GM12874 (cell line): ENCODE data around the gene GGT6.

Experiments
- TF ChIP-seq, protein P1 (sequence below): IDR thresholded peaks from 2 replicates; pipeline ENCODE4 v1.5.1; 2011; ENCODE audit warnings: low read depth, mild to moderate bottlenecking, control low read depth, low read length, moderate library complexity; ENCODE audit not compliant: insufficient read depth

Gene GGT6

DNA sequence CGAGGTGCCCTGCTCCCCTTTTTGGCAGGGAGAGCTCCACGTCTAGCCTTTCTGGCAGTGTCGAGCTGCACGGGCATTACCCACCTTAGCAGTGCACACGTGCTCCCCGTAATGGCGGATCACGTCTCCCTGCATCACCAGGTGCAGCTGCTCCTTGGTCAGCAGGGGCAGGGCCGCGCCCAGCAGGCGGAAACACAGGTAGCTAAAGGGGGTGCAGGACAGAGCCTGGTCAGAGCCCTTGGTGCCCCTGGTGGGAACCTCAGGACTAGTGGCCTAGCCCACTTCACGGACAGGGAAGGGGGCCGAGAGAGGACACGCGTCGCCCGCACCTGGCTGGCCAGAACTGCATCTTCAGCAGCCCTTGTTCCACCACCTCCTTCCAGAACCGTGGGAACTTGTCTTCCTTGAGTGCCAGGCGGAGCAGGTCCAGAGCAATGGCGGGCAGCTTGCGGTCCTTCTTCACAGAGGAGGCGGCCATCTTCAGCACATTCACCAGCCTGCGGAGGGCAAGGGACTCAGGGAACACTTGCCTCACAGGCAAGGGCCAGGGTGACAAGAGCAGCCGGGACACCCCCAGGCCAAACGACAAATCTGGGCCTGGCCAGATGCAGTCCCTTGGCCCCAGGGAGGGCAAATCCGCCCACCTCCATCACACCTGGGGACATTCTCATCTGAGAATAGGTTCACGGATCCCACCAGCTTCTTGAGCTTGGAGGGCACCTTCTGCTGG is 8.4 kb downstream of the GGT6 start:
- TF ChIP-seq, protein P1, sequence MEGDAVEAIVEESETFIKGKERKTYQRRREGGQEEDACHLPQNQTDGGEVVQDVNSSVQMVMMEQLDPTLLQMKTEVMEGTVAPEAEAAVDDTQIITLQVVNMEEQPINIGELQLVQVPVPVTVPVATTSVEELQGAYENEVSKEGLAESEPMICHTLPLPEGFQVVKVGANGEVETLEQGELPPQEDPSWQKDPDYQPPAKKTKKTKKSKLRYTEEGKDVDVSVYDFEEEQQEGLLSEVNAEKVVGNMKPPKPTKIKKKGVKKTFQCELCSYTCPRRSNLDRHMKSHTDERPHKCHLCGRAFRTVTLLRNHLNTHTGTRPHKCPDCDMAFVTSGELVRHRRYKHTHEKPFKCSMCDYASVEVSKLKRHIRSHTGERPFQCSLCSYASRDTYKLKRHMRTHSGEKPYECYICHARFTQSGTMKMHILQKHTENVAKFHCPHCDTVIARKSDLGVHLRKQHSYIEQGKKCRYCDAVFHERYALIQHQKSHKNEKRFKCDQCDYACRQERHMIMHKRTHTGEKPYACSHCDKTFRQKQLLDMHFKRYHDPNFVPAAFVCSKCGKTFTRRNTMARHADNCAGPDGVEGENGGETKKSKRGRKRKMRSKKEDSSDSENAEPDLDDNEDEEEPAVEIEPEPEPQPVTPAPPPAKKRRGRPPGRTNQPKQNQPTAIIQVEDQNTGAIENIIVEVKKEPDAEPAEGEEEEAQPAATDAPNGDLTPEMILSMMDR: no peak

DNA sequence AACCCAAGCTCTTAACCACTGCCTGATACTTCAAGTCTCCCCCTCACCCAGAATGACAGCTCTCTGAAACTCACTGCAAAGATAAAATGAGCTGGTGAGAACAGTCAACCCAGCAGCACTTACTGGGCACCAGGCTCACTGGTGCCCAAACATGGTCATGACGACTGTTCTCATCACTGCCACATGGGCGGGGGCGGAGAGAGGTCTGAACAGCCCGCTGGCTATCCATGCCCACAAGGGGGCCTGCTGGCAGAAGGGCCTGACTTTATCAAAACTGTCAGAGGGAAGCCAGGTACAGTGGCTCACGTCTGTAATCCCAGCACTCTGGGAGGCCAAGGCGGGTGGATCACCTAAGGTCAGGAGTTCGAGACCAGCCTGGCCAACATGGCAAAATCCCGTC is 9.2 kb downstream of the GGT6 start:
- TF ChIP-seq, protein P1: no peak

DNA sequence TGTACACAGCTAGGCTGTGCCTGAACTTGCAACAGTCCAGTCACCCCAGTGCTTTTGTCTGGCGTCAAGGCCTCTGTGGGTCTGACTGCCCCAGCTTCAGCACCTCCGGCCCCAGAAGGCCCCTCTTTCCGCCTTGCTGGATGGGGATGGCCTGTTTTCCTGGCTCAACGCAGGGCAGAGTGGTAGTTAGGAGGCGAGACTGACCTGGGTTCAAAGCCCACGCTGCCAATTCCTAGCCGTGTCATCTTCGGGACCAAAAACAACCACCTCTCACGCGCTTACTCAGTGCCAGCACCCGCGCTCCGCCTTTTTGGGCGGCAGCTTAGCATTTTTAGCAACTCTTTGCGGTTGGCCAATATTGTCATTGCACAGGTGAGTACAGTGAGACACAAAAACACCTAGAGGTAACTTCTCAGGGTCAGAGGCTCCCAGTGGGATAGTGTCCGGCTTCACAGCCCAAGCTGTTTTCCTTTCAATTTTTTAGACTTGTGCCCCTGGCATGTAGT is 9.8 kb downstream of the GGT6 start:
- TF ChIP-seq, protein P1: no peak

DNA sequence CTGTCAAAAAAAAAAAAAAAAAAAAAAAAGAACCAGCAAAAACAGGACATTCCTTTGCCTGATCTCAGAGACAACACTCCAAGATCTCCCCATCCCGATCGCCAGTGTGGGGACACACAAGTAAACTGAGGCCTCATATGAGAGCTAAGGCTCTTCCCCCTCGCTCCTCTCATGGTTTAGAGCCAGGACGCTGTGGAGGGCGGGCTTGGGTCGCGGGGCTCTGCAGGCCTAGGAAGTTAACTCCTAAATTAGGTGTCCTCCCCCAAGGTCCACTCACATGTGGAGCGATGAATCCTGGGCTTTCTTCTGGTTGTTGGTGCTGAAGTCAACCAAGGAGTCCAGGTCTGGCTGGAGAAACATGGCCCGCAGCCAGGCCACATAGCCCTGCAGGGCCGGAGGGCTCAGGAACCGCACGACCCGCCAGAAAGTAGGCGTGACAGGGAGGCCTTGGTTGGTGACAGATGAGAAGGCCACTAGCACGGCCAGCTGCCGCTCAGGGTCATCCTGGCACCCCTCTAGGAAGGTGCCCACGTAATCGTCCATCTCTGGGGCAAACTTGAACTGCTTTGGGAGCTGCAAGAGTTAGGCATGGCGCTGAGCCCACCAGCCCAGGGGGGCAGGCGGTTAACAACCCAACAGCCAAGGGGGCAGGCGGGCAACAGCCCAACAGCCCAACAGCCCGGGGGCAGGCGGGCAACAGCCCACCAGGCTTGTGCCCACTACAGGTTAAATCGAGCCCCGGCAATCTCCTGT is 10.4 kb downstream of the GGT6 start:
- TF ChIP-seq, protein P1: no peak

DNA sequence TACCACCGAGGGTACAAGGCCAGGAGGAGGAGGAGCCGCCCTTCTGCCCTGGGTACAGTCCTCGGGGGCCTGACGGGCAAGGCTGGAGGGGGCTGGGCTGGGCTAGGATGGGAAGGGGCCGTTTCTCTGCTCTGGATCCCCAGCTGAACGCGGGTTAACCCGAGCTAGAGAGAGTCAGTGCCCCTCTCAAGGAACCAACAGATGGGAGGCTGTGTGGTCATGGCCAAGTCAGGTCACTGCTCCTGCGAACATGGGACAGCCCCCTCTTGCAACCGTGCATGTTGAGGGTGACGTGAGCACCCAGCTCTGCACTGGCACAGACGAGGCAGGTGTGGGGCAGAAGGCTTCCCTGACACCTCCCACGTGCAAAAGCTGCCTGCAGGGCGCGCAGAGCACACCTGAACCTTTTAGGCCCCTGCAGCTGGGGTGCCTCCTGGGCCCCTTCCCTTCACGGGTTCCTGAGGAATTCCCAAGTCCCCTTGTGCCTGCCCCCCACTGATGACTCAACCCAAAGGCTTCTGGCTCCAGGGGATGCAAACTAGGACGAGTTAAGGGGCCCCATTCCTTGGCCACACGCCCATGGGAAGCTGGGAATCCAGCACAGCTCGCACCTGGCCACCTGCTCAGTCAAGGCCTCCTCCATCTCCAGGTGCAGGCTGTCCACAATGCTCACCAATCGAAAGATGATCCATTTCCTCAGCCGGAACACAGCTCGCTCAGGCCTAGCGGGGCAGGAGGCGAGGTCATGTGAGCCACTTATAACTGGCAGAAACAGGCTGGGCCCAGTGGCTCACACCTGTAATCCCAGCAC is 11.5 kb downstream of the GGT6 start:
- TF ChIP-seq, protein P1: no peak

DNA sequence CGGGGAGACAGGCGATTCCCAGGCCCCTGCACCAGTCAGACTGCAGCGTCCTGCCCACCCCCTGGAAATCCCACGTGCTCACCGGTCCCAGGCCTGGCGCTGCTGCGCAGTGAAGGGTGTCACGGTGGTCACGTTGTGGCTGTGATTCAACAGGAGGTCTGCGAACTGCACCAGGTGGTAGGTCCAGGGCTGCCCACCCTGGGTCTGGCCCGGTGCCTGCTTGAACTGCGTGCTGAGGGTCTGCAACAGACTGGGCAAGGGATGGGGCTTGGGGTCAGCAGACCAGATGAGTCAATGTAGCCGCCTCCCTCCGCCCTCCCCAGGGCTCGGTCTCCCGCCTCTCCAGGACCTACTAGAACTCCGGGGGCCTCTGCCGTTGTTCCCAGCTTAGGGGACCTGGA is 12.3 kb downstream of the GGT6 start:
- TF ChIP-seq, protein P1: no peak
